GM12878 (cell line): ENCODE measurements around the gene VPS52. TPM values are rescaled to one million over a fixed set of nuclear protein-coding genes. Genes with fewer than 3 reads are reported as not detected.
A peak's percentile ranks its signal among the peaks of the same experiment; 100 is the strongest.

Source experiments
- ATAC-seq: fragments of 200-7000 bp; cut with Tn5 transposase; 3 replicates; pipeline ENCODE4 v1.9.1; 2020; ENCODE audit warnings: mild to moderate bottlenecking, moderate library complexity
- BruUV-seq: library from RNA; stranded (reverse); fragments of 400-500 nt; replicated peaks from 2 replicates; lab custom pipeline; 2021; lab: Mats Ljungman, UMichigan
- CTCF ChIA-PET: fragments of 300-600 bp; sonication (Branson Sonifier 250); formaldehyde crosslinking; extraction: SDS; loops from one replicate; lab custom pipeline; 2021; ENCODE audit warnings: inconsistent platforms; lab: Yijun Ruan, JAX
- POLR2A ChIA-PET: fragments of 350-600 bp; formaldehyde crosslinking; extraction: SDS; loops from one replicate; lab custom pipeline; 2021; ENCODE audit warnings: inconsistent platforms; lab: Charles Lee
- RAD21 ChIA-PET: fragments of 300-600 bp; sonication (Branson Sonifier 250); formaldehyde crosslinking; loops from one replicate; lab custom pipeline; 2023; ENCODE audit warnings: antibody characterized with exemption; ENCODE audit not compliant: unreplicated experiment; lab: Charles Lee
- SMC1A ChIA-PET: fragments of 300-600 bp; sonication (Branson Sonifier 250); formaldehyde crosslinking; loops from one replicate; lab custom pipeline; 2023; ENCODE audit not compliant: unreplicated experiment, uncharacterized antibody; lab: Charles Lee
- DNase-seq: peaks from one replicate; pipeline ENCODE4 v3.0.0-alpha.2; 2011; ENCODE audit warnings: low read depth, low spot score
- FAIRE-seq: peaks from 3 replicates; lab custom pipeline; 2011; peaks lifted over from hg19 to GRCh38; lab: Jason Lieb, UNC
- H2AFZ ChIP-seq: 2 replicates; pipeline ENCODE4 v1.6.0; 2011; ENCODE audit warnings: low read depth, low read length, control low read depth; ENCODE audit not compliant: control insufficient read depth
- H3K27ac ChIP-seq: 2 replicates; pipeline ENCODE4 v1.5.1; 2011; ENCODE audit warnings: control low read depth; ENCODE audit not compliant: control insufficient read depth, insufficient read depth
- H3K27me3 ChIP-seq, 2 experiments: replicated peaks in 1 of 2; 2 replicates each; pipeline versions ENCODE4 v1.6.0 to v1.6.1; 2011; ENCODE audit warnings: low read length in 1 of 2; ENCODE audit not compliant: control insufficient read depth in 2 of 2, insufficient read depth in 2 of 2
- H3K36me3 ChIP-seq, 2 experiments: 2 replicates each; pipeline ENCODE4 v1.5.1; 2011; ENCODE audit warnings: low read length in 1 of 2; ENCODE audit not compliant: control insufficient read depth in 2 of 2, insufficient read depth in 2 of 2
- H3K4me1 ChIP-seq: 2 replicates; pipeline ENCODE4 v1.6.1; 2011; ENCODE audit warnings: mild to moderate bottlenecking, low read length, moderate library complexity, mixed read lengths; ENCODE audit not compliant: control insufficient read depth, insufficient read depth
- H3K4me2 ChIP-seq: 2 replicates; pipeline ENCODE4 v1.6.0; 2011; ENCODE audit warnings: control low read depth; ENCODE audit not compliant: control insufficient read depth, insufficient read depth
- H3K4me3 ChIP-seq: fragments of 200-600 bp; sonication (generic); 2 replicates; pipeline ENCODE4 v1.5.1; 2016
- H3K79me2 ChIP-seq: 2 replicates; pipeline ENCODE4 v1.6.0; 2011; ENCODE audit warnings: low read length; ENCODE audit not compliant: control insufficient read depth, insufficient read depth
- H3K9ac ChIP-seq: 2 replicates; pipeline ENCODE4 v1.8.0; 2011; ENCODE audit warnings: low read length, control low read depth, mixed read lengths; ENCODE audit not compliant: control insufficient read depth, insufficient read depth
- H3K9me3 ChIP-seq: replicated peaks from 3 replicates; pipeline ENCODE4 v1.5.1; 2011; ENCODE audit warnings: mild to moderate bottlenecking, low read length; ENCODE audit not compliant: control insufficient read depth, insufficient read depth
- H4K20me1 ChIP-seq: 2 replicates; pipeline ENCODE4 v1.6.0; 2011; ENCODE audit not compliant: control insufficient read depth, insufficient read depth
- ATF7 ChIP-seq: fragments of 450-650 bp; IDR thresholded peaks from 2 replicates; pipeline ENCODE4 v1.6.1; 2016; ENCODE audit warnings: low read depth, mild to moderate bottlenecking
- BRCA1 ChIP-seq: IDR thresholded peaks from 2 replicates; pipeline ENCODE4 v1.6.1; 2011; ENCODE audit warnings: low read depth, low read length, improper control_type of control experiment
- CBFB ChIP-seq: IDR thresholded peaks from 2 replicates; pipeline ENCODE4 v1.6.1; 2016; ENCODE audit warnings: antibody characterized with exemption, low read depth
- CBX5 ChIP-seq: sonication (generic); IDR thresholded peaks from 2 replicates; pipeline ENCODE4 v1.6.1; 2016; ENCODE audit warnings: low read depth, moderate library complexity, mild to moderate bottlenecking, inconsistent platforms
- CEBPZ ChIP-seq: fragments of 150-350 bp; IDR thresholded peaks from 2 replicates; pipeline ENCODE4 v1.6.1; 2016; ENCODE audit warnings: low read depth, low read length
- ELK1 ChIP-seq: IDR thresholded peaks from 2 replicates; pipeline ENCODE4 v1.6.1; 2012; ENCODE audit warnings: low read depth, low read length, improper control_type of control experiment
- HCFC1 ChIP-seq: fragments of 150-350 bp; IDR thresholded peaks from 2 replicates; pipeline ENCODE4 v1.6.1; 2014; ENCODE audit warnings: low read length
- KLF5 ChIP-seq: fragments of 450-650 bp; IDR thresholded peaks from 2 replicates; pipeline ENCODE4 v1.6.1; 2014; ENCODE audit warnings: mild to moderate bottlenecking; ENCODE audit not compliant: partially characterized antibody
- MEF2B ChIP-seq: fragments of 450-650 bp; IDR thresholded peaks from 2 replicates; pipeline ENCODE4 v1.6.1; 2018; ENCODE audit warnings: mild to moderate bottlenecking, moderate library complexity; ENCODE audit not compliant: partially characterized antibody, poor library complexity, severe bottlenecking
- MLLT1 ChIP-seq: fragments of 450-650 bp; IDR thresholded peaks from 2 replicates; pipeline ENCODE4 v1.6.1; 2016; ENCODE audit warnings: mild to moderate bottlenecking
- NR2C2 ChIP-seq: IDR thresholded peaks from 2 replicates; pipeline ENCODE4 v1.6.1; 2011; ENCODE audit warnings: borderline replicate concordance, low read depth; ENCODE audit not compliant: control insufficient read depth, insufficient read length
- RELB ChIP-seq: fragments of 450-650 bp; IDR thresholded peaks from 2 replicates; pipeline ENCODE4 v1.6.1; 2017; ENCODE audit warnings: low read depth, mild to moderate bottlenecking, moderate library complexity
- SPI1 ChIP-seq: IDR thresholded peaks from 2 replicates; pipeline ENCODE4 v1.6.1; 2011; ENCODE audit warnings: low read depth, mild to moderate bottlenecking, low read length, moderate library complexity, borderline replicate concordance; ENCODE audit not compliant: insufficient read depth
- TBL1XR1 ChIP-seq: IDR thresholded peaks from 2 replicates; pipeline ENCODE4 v1.6.1; 2012; ENCODE audit warnings: low read depth, low read length, improper control_type of control experiment
- WGBS: methylation state at CpG from one replicate; pipeline ENCODE4 v1.1.6; 2016; ENCODE audit warnings: low lambda C conversion rate; ENCODE audit not compliant: insufficient replicate concordance, insufficient coverage; ENCODE audit errors: missing lambda C conversion rate; 5-methylcytosine and 5-hydroxymethylcytosine counted together
- in situ Hi-C: fragments of 300-500 bp; cut with MboI; formaldehyde crosslinking; loops from 9 replicates; pipeline ENCODE4 v1.14.3; 2018; ENCODE audit warnings: mixed read lengths
- intact Hi-C: fragments of 100-400 bp; cut with micrococcal nuclease; formaldehyde crosslinking; loops from one replicate; pipeline ENCODE4 v1.14.2; 2022; ENCODE audit not compliant: unreplicated experiment
- polyA plus RNA-seq, 11 experiments: library from polyadenylated mRNA; depleted of rRNA in 4 of 11; unstranded in 6 of 11; stranded (reverse) in 5 of 11; fragments of >200 nt; fragmentation: Nextera tagmentation in 4 of 11; fragmentation: Illumina TruSeq in 1 of 11; extraction: Ambion mirVana in 4 of 11; extraction: Trizol in 1 of 11; gene quantifications; 1 replicate in 1 of 11; 2 replicates in 10 of 11; pipeline versions ENCODE4 v1.2.1 to v1.2.3, GENCODE V29; 2011 to 2016; ENCODE audit warnings: inconsistent platforms in 2 of 11, missing spikeins in 2 of 11, low read depth in 1 of 11
- total RNA-seq, 4 experiments: library from RNA; depleted of rRNA in 3 of 4; stranded (reverse); fragments of >200 nt in 3 of 4; fragmentation: Illumina TruSeq in 1 of 4; extraction: Trizol in 1 of 4; gene quantifications; 2 replicates each; pipeline versions ENCODE4 v1.2.1 to v1.2.3, GENCODE V29; 2013 to 2021

VPS52 gene
- total and polyA plus RNA-seq, 10 of the 15 experiments (the other 5 are each of a cell fraction or from before 2014, with no cell fraction given): 11.3 to 52.7 (median 36.7) TPM

GRCh38 chr6:33317669-33318425, 46.2 kb upstream of the VPS52 start, which contains the start of gene ZBTB22:
ZBTB22 (minus strand) TSS chr6:33317744; CDS start chr6:33316916, 828 bp downstream.
- in situ Hi-C loops: no loop called here
- H3K4me1 ChIP-seq: peaks cover 35% of the 10 kb centered on the region
- H3K79me2 ChIP-seq: peaks cover 54% of the 10 kb centered on the region
- peaks cover 12 to 16% of the 10 kb centered on the region in 2 experiments; a peak in 3 of 4 replicates for H3K36me3 ChIP-seq
- under 1% methylated on average over 29 of the region's 44 CpGs for WGBS
- H3K27me3 ChIP-seq: no peaks in the 10 kb centered on the region
- intact Hi-C loops: loop anchor here (5.0 kb wide), 1 partner anchor 99 kb away; the partner anchor contains the start of gene CUTA
- peak; percentile 69 for ATAC-seq
- RAD21 ChIA-PET: interaction anchor here (0.7 to 2.8 kb wide), 16 partner anchors 8 to 303 kb away, joined by 3 to 22 read pairs (median 4); partner anchors contain the start of genes B3GALT4, ITPR3, PFDN6 and RGL2
- no TSS peak for BruUV-seq
- 0 out of 2 replicates have a peak, but pooled peaks cover 3% of the 10 kb centered on the region for H4K20me1 ChIP-seq
- H3K27ac ChIP-seq: peak within 1 kb of the TSS; percentile 74
- peak; percentile 94 for DNase-seq
- FAIRE-seq: peak; percentile 95
- no peaks in the 10 kb centered on the region for H3K9me3 ChIP-seq
- CTCF ChIA-PET: interaction anchor here (0.6 to 2.7 kb wide), 9 partner anchors 17 to 137 kb away, joined by 3 to 19 read pairs (median 4); partner anchors contain the start of genes B3GALT4, CUTA, RING1 and VPS52
- H3K9ac ChIP-seq: peak within 1 kb of the TSS; percentile 72; the same call in 1 of the 2 replicates
- POLR2A ChIA-PET: interaction anchor here (0.5 to 2.0 kb wide), 21 partner anchors 9 to 1322 kb away, joined by 3 to 12 read pairs (median 5); partner anchors contain the start of genes B3GALT4, HLA-DPA1, HLA-DPB1 and HSD17B8
- H3K4me3 ChIP-seq: peak within 1 kb of the TSS; percentile 63
- H3K4me2 ChIP-seq: peak within 1 kb of the TSS; percentile 75
- SMC1A ChIA-PET: interaction anchor here (0.6 to 1.5 kb wide), 8 partner anchors 18 to 377 kb away, joined by 3 to 13 read pairs (median 4); partner anchors contain the start of genes PFDN6 and WDR46
- peak within 1 kb of the TSS; percentile 73 for H2AFZ ChIP-seq
- no peak for TF ChIP-seq CBX5
- TF ChIP-seq ELK1: no peak
- no peak for TF ChIP-seq TBL1XR1
- no peak for TF ChIP-seq BRCA1
- no peak for TF ChIP-seq MEF2B
- TF ChIP-seq NR2C2: no peak
- TF ChIP-seq MLLT1: 0 out of 2 replicates have a peak, but pooled peaks have one; percentile 42
- TF ChIP-seq CBFB: 0 out of 2 replicates have a peak, but pooled peaks have one; percentile 18
- peak; percentile 45 for TF ChIP-seq KLF5
- TF ChIP-seq ATF7: peak; percentile 55
- no peak for TF ChIP-seq CEBPZ
- peak; percentile 42; the same call in 1 of the 2 replicates for TF ChIP-seq HCFC1
- peak; percentile 99 for TF ChIP-seq RELB
- TF ChIP-seq SPI1: no peak
